H9 (cell line): Measurements from ENCODE around the gene UNC79. TPM values are rescaled to one million over a fixed set of nuclear protein-coding genes. Genes with fewer than 3 reads are reported as not detected.
A peak's percentile ranks its signal among the peaks of the same experiment; 100 is the strongest.

Experiments
- DNase-seq: peaks from one replicate; pipeline ENCODE4 v3.0.0-alpha.2; 2017
- H2AFZ ChIP-seq: one replicate; pipeline ENCODE4 v1.6.1; 2013; ENCODE audit warnings: mild to moderate bottlenecking, low read length, control low read depth, moderate library complexity
- H2AK5ac ChIP-seq: 2 replicates; pipeline ENCODE4 v1.6.1; 2013; ENCODE audit warnings: low read length, control low read depth, mixed read lengths; ENCODE audit not compliant: insufficient read length
- H2BK120ac ChIP-seq: one replicate; pipeline ENCODE4 v1.6.1; 2013; ENCODE audit warnings: low read depth, mild to moderate bottlenecking, low read length, control low read depth, inconsistent platforms; ENCODE audit not compliant: poor library complexity, severe bottlenecking
- H2BK12ac ChIP-seq: 2 replicates; pipeline ENCODE4 v1.6.1; 2013; ENCODE audit warnings: low read length, control low read depth, mixed read lengths, low read depth; ENCODE audit not compliant: insufficient read length
- H2BK15ac ChIP-seq: 2 replicates; pipeline ENCODE4 v1.6.1; 2013; ENCODE audit warnings: low read depth, low read length, control low read depth
- H2BK20ac ChIP-seq: one replicate; pipeline ENCODE4 v1.6.1; 2013; ENCODE audit warnings: low read depth, mild to moderate bottlenecking, low read length, control low read depth, inconsistent platforms; ENCODE audit not compliant: poor library complexity, severe bottlenecking
- H2BK5ac ChIP-seq: 2 replicates; pipeline ENCODE4 v1.6.1; 2013; ENCODE audit warnings: low read length, control low read depth, mixed read lengths; ENCODE audit not compliant: insufficient read length
- H3K14ac ChIP-seq: 2 replicates; pipeline ENCODE4 v1.6.1; 2013; ENCODE audit warnings: low read length, control low read depth; ENCODE audit not compliant: insufficient read depth
- H3K18ac ChIP-seq: 2 replicates; pipeline ENCODE4 v1.6.1; 2013; ENCODE audit warnings: low read depth, mild to moderate bottlenecking, mixed read lengths, low read length, control low read depth; ENCODE audit not compliant: insufficient read length
- H3K23ac ChIP-seq: 2 replicates; pipeline ENCODE4 v1.6.1; 2013; ENCODE audit warnings: low read length, control low read depth, mixed read lengths, low read depth; ENCODE audit not compliant: insufficient read length
- H3K23me2 ChIP-seq: 2 replicates; pipeline ENCODE4 v1.6.1; 2013; ENCODE audit warnings: low read depth, mild to moderate bottlenecking, mixed read lengths, low read length, control low read depth; ENCODE audit not compliant: insufficient read length, poor library complexity, severe bottlenecking
- H3K27ac ChIP-seq: 2 replicates; pipeline ENCODE4 v1.5.1; 2013; ENCODE audit warnings: low read length, control low read depth, mixed read lengths, low read depth; ENCODE audit not compliant: insufficient read length
- H3K27me3 ChIP-seq: 2 replicates; pipeline ENCODE4 v1.6.1; 2013; ENCODE audit warnings: low read length, control low read depth, inconsistent platforms; ENCODE audit not compliant: insufficient read depth
- H3K4ac ChIP-seq: 2 replicates; pipeline ENCODE4 v1.6.1; 2013; ENCODE audit warnings: low read depth, mild to moderate bottlenecking, control low read depth, inconsistent platforms, low read length, moderate library complexity
- H3K4me1 ChIP-seq: 2 replicates; pipeline ENCODE4 v1.6.1; 2013; ENCODE audit warnings: low read length, control low read depth, inconsistent platforms; ENCODE audit not compliant: insufficient read depth
- H3K4me2 ChIP-seq: 2 replicates; pipeline ENCODE4 v1.6.1; 2013; ENCODE audit warnings: low read length, control low read depth, mixed read lengths; ENCODE audit not compliant: insufficient read length, insufficient read depth
- H3K56ac ChIP-seq: 2 replicates; pipeline ENCODE4 v1.6.1; 2013; ENCODE audit warnings: low read depth, mild to moderate bottlenecking, mixed read lengths, low read length, control low read depth; ENCODE audit not compliant: insufficient read length
- H3K79me1 ChIP-seq: 2 replicates; pipeline ENCODE4 v1.6.1; 2013; ENCODE audit warnings: low read depth, mild to moderate bottlenecking, moderate library complexity, low read length, control low read depth, inconsistent platforms; ENCODE audit not compliant: insufficient read depth, poor library complexity, severe bottlenecking
- H3K79me2 ChIP-seq: 2 replicates; pipeline ENCODE4 v1.6.1; 2013; ENCODE audit warnings: low read length, control low read depth, inconsistent platforms; ENCODE audit not compliant: insufficient read depth
- H3K9ac ChIP-seq: 2 replicates; pipeline ENCODE4 v1.6.1; 2013; ENCODE audit warnings: low read length, control low read depth, mixed read lengths; ENCODE audit not compliant: insufficient read length; ENCODE audit errors: extremely low read depth
- H3K9me3 ChIP-seq: one replicate; pipeline ENCODE4 v1.6.1; 2013; ENCODE audit warnings: low read depth, low read length, inconsistent platforms; ENCODE audit not compliant: control insufficient read depth
- H3T11ph ChIP-seq: one replicate; pipeline ENCODE4 v1.6.1; 2013; ENCODE audit warnings: mild to moderate bottlenecking, low read length, control low read depth, inconsistent platforms
- H4K20me1 ChIP-seq: one replicate; pipeline ENCODE4 v1.6.1; 2013; ENCODE audit not compliant: control insufficient read depth, insufficient read length, insufficient read depth
- H4K5ac ChIP-seq: 2 replicates; pipeline ENCODE4 v1.6.1; 2013; ENCODE audit warnings: low read depth, mild to moderate bottlenecking, mixed read lengths, low read length, control low read depth; ENCODE audit not compliant: insufficient read length
- H4K8ac ChIP-seq: replicated peaks from 2 replicates; pipeline ENCODE4 v1.6.1; 2013; ENCODE audit warnings: low read length, control low read depth, mixed read lengths, low read depth; ENCODE audit not compliant: insufficient read length
- H4K91ac ChIP-seq: 2 replicates; pipeline ENCODE4 v1.6.1; 2013; ENCODE audit warnings: low read depth, mild to moderate bottlenecking, moderate library complexity, mixed read lengths, low read length, control low read depth; ENCODE audit not compliant: insufficient read length
- H3K27ac Mint-ChIP-seq, 3 experiments: 2 replicates in 2 of 3; 3 replicates in 1 of 3; pipeline ENCODE4 v1.8.0; 2020 to 2021; ENCODE audit warnings: mixed read lengths in 3 of 3, mild to moderate bottlenecking in 1 of 3, moderate library complexity in 1 of 3
- H3K27me3 Mint-ChIP-seq: 2 replicates; pipeline ENCODE4 v1.8.0; 2021; ENCODE audit warnings: low read depth, mild to moderate bottlenecking, moderate library complexity, mixed read lengths
- H3K36me3 Mint-ChIP-seq, 3 experiments: 2 replicates in 2 of 3; 3 replicates in 1 of 3; pipeline ENCODE4 v1.8.0; 2020 to 2021; ENCODE audit warnings: low read depth in 3 of 3, mixed read lengths in 3 of 3; ENCODE audit not compliant: insufficient read depth in 1 of 3
- H3K4me1 Mint-ChIP-seq, 2 experiments: 2 replicates each; pipeline ENCODE4 v1.8.0; 2020; ENCODE audit warnings: mixed read lengths in 2 of 2
- H3K4me3 Mint-ChIP-seq, 2 experiments: 2 replicates in 1 of 2; 3 replicates in 1 of 2; pipeline ENCODE4 v1.8.0; 2020 to 2021; ENCODE audit warnings: mild to moderate bottlenecking in 2 of 2, mixed read lengths in 2 of 2, moderate library complexity in 1 of 2
- H3K9me3 Mint-ChIP-seq, 2 experiments: 2 replicates in 1 of 2; 3 replicates in 1 of 2; pipeline ENCODE4 v1.8.0; 2020; ENCODE audit warnings: mild to moderate bottlenecking in 2 of 2, mixed read lengths in 2 of 2, moderate library complexity in 1 of 2
- CTCF ChIP-seq: fragments of 200-600 bp; sonication (generic); conservative IDR thresholded peaks from 3 replicates; pipeline ENCODE4 v1.8.0; 2021; ENCODE audit warnings: antibody characterized with exemption, mild to moderate bottlenecking
- WGBS: extraction: QIAGEN DNeasy Blood & Tissue Kit; methylation state at CpG from one replicate; pipeline ENCODE4 v1.1.7; 2013; ENCODE audit warnings: missing lambda C conversion rate, low lambda C conversion rate, mixed read lengths; ENCODE audit not compliant: insufficient read length; ENCODE audit errors: extremely low coverage; 5-methylcytosine and 5-hydroxymethylcytosine counted together
- total RNA-seq: library from RNA; stranded (reverse); gene quantifications from 2 replicates; pipeline ENCODE4 v1.2.1, GENCODE V29; 2021

UNC79 gene
- total RNA-seq, 1 experiment from 2014 or later, result 3.0 TPM

- Mint-ChIP-seq H3K9me3 (no peaks in the 10 kb centered on the region), H3K27ac (no peak overlapping the region), H3K36me3 (no peaks in the 10 kb centered on the region), H3K4me3 (no peak overlapping the region), H3K4me1 (peaks cover 40 to 42% of the 10 kb centered on the region in 2 experiments), H3K27me3 (no peaks in the 10 kb centered on the region)
- Histone ChIP-seq H3K23me2 (no peaks in the 10 kb centered on the region), H3K27me3 (no peaks in the 10 kb centered on the region), H3K4me1 (peaks cover 13% of the 10 kb centered on the region; the same call in 1 of the 2 replicates), H3T11ph (no peak overlapping the region), H3K79me1 (no peaks in the 10 kb centered on the region), H3K23ac (no peak overlapping the region), H2BK20ac (no peak overlapping the region), H4K20me1 (no peaks in the 10 kb centered on the region), H3K56ac (no peak overlapping the region), H3K14ac (no peak overlapping the region), H2BK5ac (no peak overlapping the region), H3K4me2 (no peak overlapping the region), H4K91ac (no peak overlapping the region), H2BK12ac (no peak overlapping the region), H3K79me2 (no peaks in the 10 kb centered on the region), H3K9me3 (no peaks in the 10 kb centered on the region), H2BK15ac (no peak overlapping the region), H2AK5ac (no peak overlapping the region), H3K9ac (no peak overlapping the region), H3K4ac (no peak overlapping the region), H2BK120ac (no peak overlapping the region), H2AFZ (peak overlapping the region; percentile 97), H3K18ac (no peak overlapping the region), H4K5ac (no peak overlapping the region), H3K27ac (no peak overlapping the region), H4K8ac (no peak overlapping the region)
- peak; percentile 79 for DNase-seq
- no CpG with 5 or more reads among the region's 5 CpGs for WGBS
- TF ChIP-seq CTCF, result no peak
Measured at GRCh38 chr14:93683226-93683625, 252.5 kb downstream of the UNC79 start.
